Transverse colon (tissue), 4 donors: ENCODE data around the gene LAMA2. TPM values are rescaled to one million over a fixed set of nuclear protein-coding genes. Genes with fewer than 3 reads are reported as not detected.
A peak's percentile ranks its signal among the peaks of the same experiment; 100 is the strongest.
"Not testable (repeated sequence)": the region's sequence is repeated elsewhere in the genome, so short reads cannot be mapped to it uniquely, and the experiment has no call there.

Source experiments
- DNase-seq: peaks from one replicate; pipeline ENCODE4 v3.0.0-alpha.2; 2019
- H3K27ac ChIP-seq, 4 donors: fragments of 200-600 bp; sonication (generic); 2 replicates each; pipeline ENCODE4 v1.5.1; 2016 to 2018; ENCODE audit warnings: inconsistent platforms in 4 of 4
- H3K27me3 ChIP-seq: fragments of 200-600 bp; sonication (generic); 2 replicates; pipeline ENCODE4 v1.5.1; 2017; ENCODE audit warnings: inconsistent platforms
- H3K36me3 ChIP-seq, 4 donors: fragments of 200-600 bp; sonication (generic); 2 replicates each; pipeline ENCODE4 v1.5.1; 2017 to 2019; ENCODE audit warnings: inconsistent platforms in 4 of 4
- H3K4me1 ChIP-seq, 4 donors: fragments of 200-600 bp; sonication (generic); 2 replicates each; pipeline ENCODE4 v1.5.1; 2017 to 2020; ENCODE audit warnings: inconsistent platforms in 4 of 4
- H3K4me3 ChIP-seq, 4 donors: fragments of 200-600 bp; sonication (generic); 1 replicate in 1 of 4; 2 replicates in 3 of 4; pipeline versions ENCODE4 v1.5.1 to v1.6.1; 2017 to 2019; ENCODE audit warnings: inconsistent platforms in 4 of 4
- H3K9me3 ChIP-seq, 2 donors: fragments of 200-600 bp; sonication (generic); 2 replicates each; pipeline ENCODE4 v1.5.1; 2017 to 2019; ENCODE audit warnings: inconsistent platforms in 2 of 2
- EP300 ChIP-seq: sonication (generic); formaldehyde crosslinking; IDR thresholded peaks from one replicate; pipeline ENCODE4 v1.6.1; 2017; ENCODE audit warnings: antibody characterized with exemption, low read depth
- POLR2A ChIP-seq: fragments of 450-650 bp; IDR thresholded peaks from one replicate; pipeline ENCODE4 v1.6.1; 2016; ENCODE audit warnings: antibody characterized with exemption, mild to moderate bottlenecking, moderate library complexity
- POLR2AphosphoS5 ChIP-seq, 3 donors: sonication (generic); formaldehyde crosslinking; IDR thresholded peaks; one replicate each; pipeline ENCODE4 v1.6.1; 2016; ENCODE audit warnings: antibody characterized with exemption in 3 of 3
- WGBS, 2 donors: methylation state at CpG; one replicate each; pipeline ENCODE4 v1.1.5; 2018; ENCODE audit warnings: low coverage in 1 of 2; 5-methylcytosine and 5-hydroxymethylcytosine counted together
- in situ Hi-C, 4 donors: fragments of 200-750 bp; cut with MboI; loops; one replicate each; pipeline versions ENCODE4 v1.15.0 to v1.15.1; 2017; ENCODE audit warnings: low sequenced_read_pairs in 3 of 4, low pct_ligation_motif_present in 1 of 4, low pct_unique_long_range_greater_than_20kb in 1 of 4
- intact Hi-C: fragments of 100-400 bp; cut with DNase I; formaldehyde crosslinking; loops from one replicate; pipeline ENCODE4 v1.15.1; 2023; ENCODE audit warnings: low total_unique reads
- total RNA-seq, 4 donors: library from RNA; depleted of rRNA; stranded (reverse); fragments of >200 nt; gene quantifications; one replicate each; pipeline ENCODE4 v1.1.0, GENCODE V29; 2016
- TF ChIP-seq, protein P1 (sequence below), 5 experiments: fragments of 200-600 bp in 3 of 5; fragments of 450-650 bp in 2 of 5; sonication (generic) in 3 of 5; IDR thresholded peaks; 1 replicate in 2 of 5; 2 replicates in 3 of 5; pipeline ENCODE4 v1.5.1; 2016 to 2017; ENCODE audit warnings: antibody characterized with exemption in 5 of 5, inconsistent platforms in 3 of 5, mild to moderate bottlenecking in 2 of 5, moderate library complexity in 1 of 5

The LAMA2 gene
- total RNA-seq, 4 donors from 2014 or later, result 12.3 to 43.0 (median 32.1) TPM

DNA sequence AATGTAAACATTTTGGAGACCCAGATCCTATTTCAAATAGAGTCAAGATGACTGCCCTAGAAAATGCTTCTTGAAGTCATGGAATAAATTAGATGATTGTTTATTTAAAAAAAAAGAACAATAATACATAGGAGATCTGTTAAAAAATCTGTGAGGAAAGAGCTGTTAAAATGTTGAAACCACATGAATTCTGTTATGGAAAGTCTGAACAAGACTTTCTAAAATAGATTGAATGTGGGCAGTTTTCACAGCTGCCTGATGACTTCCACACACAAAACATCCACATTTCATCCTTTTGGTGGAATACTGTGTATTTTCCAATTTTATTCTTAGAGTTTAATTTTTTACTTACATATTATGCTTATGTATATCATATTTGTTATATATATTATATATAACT is 186.1 kb downstream of the LAMA2 start:
- Histone ChIP-seq H3K27ac (no peak overlapping the region), H3K36me3 (no peaks in the 10 kb centered on the region), H3K4me3 (no peak overlapping the region), H3K27me3 (no peaks in the 10 kb centered on the region), H3K9me3 (peaks cover 0 to 5% of the 10 kb centered on the region in 2 donors), H3K4me1 (no peaks in the 10 kb centered on the region)
- intact Hi-C loops (no loop called here), in situ Hi-C loops (no loop called here)
- TF ChIP-seq POLR2AphosphoS5 (IDR thresholded peaks at IDR 0.05) (no peak), POLR2A (no peak), EP300 (no peak)
- TF ChIP-seq, protein P1, sequence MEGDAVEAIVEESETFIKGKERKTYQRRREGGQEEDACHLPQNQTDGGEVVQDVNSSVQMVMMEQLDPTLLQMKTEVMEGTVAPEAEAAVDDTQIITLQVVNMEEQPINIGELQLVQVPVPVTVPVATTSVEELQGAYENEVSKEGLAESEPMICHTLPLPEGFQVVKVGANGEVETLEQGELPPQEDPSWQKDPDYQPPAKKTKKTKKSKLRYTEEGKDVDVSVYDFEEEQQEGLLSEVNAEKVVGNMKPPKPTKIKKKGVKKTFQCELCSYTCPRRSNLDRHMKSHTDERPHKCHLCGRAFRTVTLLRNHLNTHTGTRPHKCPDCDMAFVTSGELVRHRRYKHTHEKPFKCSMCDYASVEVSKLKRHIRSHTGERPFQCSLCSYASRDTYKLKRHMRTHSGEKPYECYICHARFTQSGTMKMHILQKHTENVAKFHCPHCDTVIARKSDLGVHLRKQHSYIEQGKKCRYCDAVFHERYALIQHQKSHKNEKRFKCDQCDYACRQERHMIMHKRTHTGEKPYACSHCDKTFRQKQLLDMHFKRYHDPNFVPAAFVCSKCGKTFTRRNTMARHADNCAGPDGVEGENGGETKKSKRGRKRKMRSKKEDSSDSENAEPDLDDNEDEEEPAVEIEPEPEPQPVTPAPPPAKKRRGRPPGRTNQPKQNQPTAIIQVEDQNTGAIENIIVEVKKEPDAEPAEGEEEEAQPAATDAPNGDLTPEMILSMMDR (IDR thresholded peaks at IDR 0.05), result no peak
- DNase-seq, result no peak

DNA sequence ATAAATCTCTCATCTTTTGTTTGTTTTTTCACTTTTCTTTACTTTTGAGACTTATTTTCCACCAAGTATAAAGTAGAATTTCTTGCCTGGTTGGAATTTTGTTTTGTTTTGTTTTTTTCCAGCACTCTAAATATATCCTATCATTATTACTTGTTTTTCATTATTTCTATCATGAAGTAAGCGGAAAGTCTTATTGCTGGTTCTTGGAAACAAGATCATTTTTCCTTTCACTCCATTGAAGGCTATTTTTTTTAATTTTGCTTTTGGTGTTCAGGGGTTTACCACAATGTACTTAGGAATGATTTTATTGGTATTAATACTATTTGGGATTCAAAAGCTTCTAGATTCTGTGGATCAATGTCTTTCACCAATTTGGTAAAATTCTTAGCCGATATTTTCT is 190.1 kb downstream of the LAMA2 start:
- DNase-seq, result no peak
- intact Hi-C loops, result no loop called here
- Histone ChIP-seq H3K4me3 (no peak overlapping the region), H3K27ac (peak overlapping the region in 1 of 4 donors; percentile 23), H3K27me3 (no peaks in the 10 kb centered on the region), H3K4me1 (no peaks in the 10 kb centered on the region), H3K36me3 (no peaks in the 10 kb centered on the region), H3K9me3 (no peaks in the 10 kb centered on the region)
- in situ Hi-C loops, result no loop called here
- TF ChIP-seq, protein P1 (IDR thresholded peaks at IDR 0.05), result no peak
- no peak for TF ChIP-seq EP300
- no peak for TF ChIP-seq POLR2AphosphoS5 (IDR thresholded peaks at IDR 0.05)
- no peak for TF ChIP-seq POLR2A
- 93 to 94% methylated on average over 2 of the region's 2 CpGs for WGBS, 2 donors

DNA sequence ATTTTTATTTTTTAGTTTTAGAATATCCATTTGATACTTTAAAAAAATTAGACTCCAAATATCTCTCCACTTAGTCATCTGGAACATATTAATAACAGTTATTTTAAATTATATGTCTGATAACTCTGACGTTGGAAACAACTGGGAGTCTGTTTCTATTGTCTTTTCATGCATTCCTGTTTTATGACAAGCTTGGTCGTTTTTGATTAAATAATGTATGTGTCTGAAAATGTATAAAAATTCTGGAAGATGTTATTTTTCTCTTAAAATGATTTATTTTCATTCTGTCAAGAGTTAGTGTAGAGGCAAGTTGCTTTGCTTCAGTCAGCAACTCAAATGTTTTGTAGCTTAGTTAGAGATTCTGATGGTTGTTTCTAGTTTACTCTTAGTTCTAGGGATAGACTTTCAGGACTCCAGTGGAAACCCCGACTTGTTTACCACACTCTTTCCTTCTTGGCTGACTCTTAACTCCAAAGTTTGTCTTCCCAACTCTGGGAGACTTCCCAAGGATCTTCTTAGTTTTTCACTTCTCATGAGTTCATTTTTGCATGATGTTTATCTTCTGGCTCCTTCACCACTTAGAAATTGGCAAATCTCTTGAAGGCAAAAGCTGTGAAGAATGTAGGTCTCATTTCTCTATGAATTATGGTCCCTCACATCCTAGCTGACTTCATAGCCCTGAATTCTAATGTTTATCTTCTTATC is 190.9 kb downstream of the LAMA2 start:
- Histone ChIP-seq H3K27me3 (no peaks in the 10 kb centered on the region), H3K36me3 (no peaks in the 10 kb centered on the region), H3K9me3 (no peaks in the 10 kb centered on the region), H3K27ac (peak overlapping the region in 1 of 4 donors; percentile 9), H3K4me1 (no peaks in the 10 kb centered on the region), H3K4me3 (no peak overlapping the region)
- WGBS, 2 donors, result 33 to 37% methylated on average over 3 of the region's 3 CpGs
- DNase-seq, result no peak
- intact Hi-C loops, result no loop called here
- in situ Hi-C loops, result no loop called here
- TF ChIP-seq EP300, result no peak
- TF ChIP-seq POLR2AphosphoS5 (IDR thresholded peaks at IDR 0.05), result peak in 1 of 3 donors; percentile 12

DNA sequence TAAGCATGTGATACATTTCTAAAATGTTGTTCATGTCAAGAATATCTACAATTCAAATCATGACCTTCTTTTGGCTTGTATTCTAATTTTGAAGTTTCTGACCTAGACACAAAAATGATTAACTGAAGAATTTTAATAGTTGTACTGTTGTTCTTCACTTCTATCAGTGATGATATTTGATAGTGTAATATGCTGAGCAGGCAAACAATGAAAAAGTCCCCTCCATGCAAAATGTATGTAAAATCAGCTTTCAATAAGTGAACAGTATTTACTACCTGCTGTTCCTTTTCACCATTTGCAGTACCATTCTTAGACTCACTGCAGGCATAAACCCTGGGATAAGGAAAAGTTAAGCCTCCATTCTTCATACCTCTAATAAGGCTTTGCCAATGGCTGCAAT is 201.5 kb downstream of the LAMA2 start:
- no peaks in the 10 kb centered on the region for H3K9me3 ChIP-seq
- in situ Hi-C loops, result no loop called here
- no peak for DNase-seq
- H3K27me3 ChIP-seq, result no peaks in the 10 kb centered on the region
- H3K27ac ChIP-seq, result no peak overlapping the region
- no peak overlapping the region for H3K4me3 ChIP-seq
- intact Hi-C loops, result no loop called here
- H3K4me1 ChIP-seq, result no peaks in the 10 kb centered on the region
- H3K36me3 ChIP-seq, result no peaks in the 10 kb centered on the region
- no peak for TF ChIP-seq EP300
- TF ChIP-seq, protein P1 (IDR thresholded peaks at IDR 0.05), result no peak
- TF ChIP-seq POLR2AphosphoS5 (IDR thresholded peaks at IDR 0.05), result no peak
- no peak for TF ChIP-seq POLR2A

DNA sequence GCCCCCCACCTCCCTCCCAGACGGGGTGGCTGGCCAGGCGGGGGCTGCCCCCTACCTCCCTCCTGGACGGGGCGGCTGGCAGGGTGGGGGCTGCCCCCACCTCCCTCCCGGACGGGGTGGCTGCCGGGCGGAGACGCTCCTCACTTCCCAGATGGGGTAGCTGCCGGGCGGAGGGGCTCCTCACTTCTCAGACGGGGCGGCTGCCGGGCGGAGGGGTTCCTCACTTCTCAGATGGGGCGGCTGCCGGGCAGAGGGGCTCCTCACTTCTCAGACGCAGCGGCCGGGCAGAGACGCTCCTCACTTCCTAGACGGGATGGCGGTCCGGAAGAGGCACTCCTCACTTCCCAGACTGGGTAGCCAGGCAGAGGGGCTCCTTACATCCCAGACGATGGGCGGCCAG is 205.5 kb downstream of the LAMA2 start:
- in situ Hi-C loops, result not testable (repeated sequence)

More for the DNA sequence above, 205.5 kb downstream of the LAMA2 start:
- 95% methylated on average over 16 of the region's 26 CpGs; no CpG with 5 or more reads in 1 of the 2 donors for WGBS, 2 donors
- intact Hi-C loops, H3K9me3 ChIP-seq, H3K27ac ChIP-seq, H3K27me3 ChIP-seq, H3K36me3 ChIP-seq, H3K4me3 ChIP-seq, H3K4me1 ChIP-seq, DNase-seq: not testable (repeated sequence)
